Astrocyte of the cerebellum (primary cell): ENCODE measurements around the gene KLF7.

Experiments used
- DNase-seq: peaks from one replicate; pipeline ENCODE4 v3.0.0-alpha.2; 2011; ENCODE audit warnings: low read depth
- H3K4me3 ChIP-seq: 2 replicates; pipeline ENCODE4 v1.5.1; 2011; ENCODE audit warnings: mild to moderate bottlenecking, low read depth, low read length, moderate library complexity
- in situ Hi-C: cut with HindIII; loops from 2 replicates; pipeline ENCODE4 v1.10.0; 2017; ENCODE audit warnings: low sequenced_read_pairs
- TF ChIP-seq, protein P1 (sequence below): IDR thresholded peaks from 2 replicates; pipeline ENCODE4 v1.5.1; 2012; ENCODE audit warnings: low read length, low read depth, moderate library complexity, mild to moderate bottlenecking; ENCODE audit errors: missing control alignments

The KLF7 gene

DNA sequence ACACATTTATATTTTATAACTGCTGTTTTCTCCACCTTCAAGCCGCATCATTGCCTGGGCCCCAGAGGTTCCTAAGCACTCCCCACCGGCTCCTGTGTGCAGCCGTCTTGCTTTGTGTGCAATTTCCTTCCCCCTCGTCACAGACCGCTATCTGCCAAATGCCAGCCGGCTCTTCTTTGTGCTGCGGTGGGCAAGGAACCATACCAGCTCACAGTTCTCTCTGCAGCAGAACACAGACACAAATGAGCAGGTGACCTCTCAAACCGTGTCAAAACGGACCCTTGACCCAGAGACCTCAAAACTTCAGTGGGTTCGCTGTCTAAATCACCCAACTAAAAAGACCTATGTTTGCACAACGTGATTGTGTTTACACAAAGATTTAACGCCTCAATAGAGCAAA is 58.2 kb downstream of the KLF7 start:
- no peak for DNase-seq
- TF ChIP-seq, protein P1, sequence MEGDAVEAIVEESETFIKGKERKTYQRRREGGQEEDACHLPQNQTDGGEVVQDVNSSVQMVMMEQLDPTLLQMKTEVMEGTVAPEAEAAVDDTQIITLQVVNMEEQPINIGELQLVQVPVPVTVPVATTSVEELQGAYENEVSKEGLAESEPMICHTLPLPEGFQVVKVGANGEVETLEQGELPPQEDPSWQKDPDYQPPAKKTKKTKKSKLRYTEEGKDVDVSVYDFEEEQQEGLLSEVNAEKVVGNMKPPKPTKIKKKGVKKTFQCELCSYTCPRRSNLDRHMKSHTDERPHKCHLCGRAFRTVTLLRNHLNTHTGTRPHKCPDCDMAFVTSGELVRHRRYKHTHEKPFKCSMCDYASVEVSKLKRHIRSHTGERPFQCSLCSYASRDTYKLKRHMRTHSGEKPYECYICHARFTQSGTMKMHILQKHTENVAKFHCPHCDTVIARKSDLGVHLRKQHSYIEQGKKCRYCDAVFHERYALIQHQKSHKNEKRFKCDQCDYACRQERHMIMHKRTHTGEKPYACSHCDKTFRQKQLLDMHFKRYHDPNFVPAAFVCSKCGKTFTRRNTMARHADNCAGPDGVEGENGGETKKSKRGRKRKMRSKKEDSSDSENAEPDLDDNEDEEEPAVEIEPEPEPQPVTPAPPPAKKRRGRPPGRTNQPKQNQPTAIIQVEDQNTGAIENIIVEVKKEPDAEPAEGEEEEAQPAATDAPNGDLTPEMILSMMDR: no peak
- H3K4me3 ChIP-seq: no peak overlapping the region
- in situ Hi-C loops: no loop called here

DNA sequence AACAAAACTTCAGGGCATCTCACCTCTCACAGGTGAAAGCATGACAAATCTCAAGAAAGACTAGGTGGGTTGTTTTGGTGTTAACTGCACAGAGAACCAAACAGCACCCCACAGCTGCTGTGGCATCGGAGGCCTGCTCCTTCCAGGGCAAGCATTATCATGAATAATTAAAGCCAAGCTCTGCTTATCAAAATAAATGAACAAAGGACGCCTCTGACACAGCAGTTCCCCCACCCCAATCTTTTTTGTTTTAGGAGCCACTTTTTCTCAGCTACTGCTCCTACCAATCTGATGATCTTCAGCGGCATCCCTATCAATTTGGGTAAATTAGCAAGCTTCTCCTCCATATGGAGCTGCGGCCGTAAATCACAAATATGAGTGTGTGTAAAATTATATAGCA is 58.6 kb downstream of the KLF7 start:
- DNase-seq: no peak
- H3K4me3 ChIP-seq: no peak overlapping the region
- in situ Hi-C loops: no loop called here
- TF ChIP-seq, protein P1: no peak

DNA sequence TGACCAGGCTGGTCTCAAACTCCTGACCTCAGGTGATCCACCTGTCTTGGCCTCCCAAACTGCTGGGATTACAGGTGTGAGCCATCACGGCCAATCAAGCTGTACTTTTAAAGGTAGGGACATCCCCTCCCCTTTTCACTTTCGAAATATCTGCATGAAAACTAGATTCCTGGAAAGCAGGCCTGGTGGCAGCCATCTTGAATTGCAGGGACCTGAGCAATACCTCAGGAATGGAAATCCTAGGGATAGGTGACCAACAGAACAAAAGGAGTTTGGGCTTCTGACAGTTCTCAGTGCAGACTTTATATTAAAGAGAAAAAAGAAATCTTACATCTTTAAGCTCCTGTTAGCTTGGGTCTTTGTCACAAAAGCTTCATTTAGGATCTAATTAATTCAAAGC is 62.6 kb downstream of the KLF7 start:
- TF ChIP-seq, protein P1: no peak
- in situ Hi-C loops: no loop called here
- no peak overlapping the region for H3K4me3 ChIP-seq
- DNase-seq: no peak

DNA sequence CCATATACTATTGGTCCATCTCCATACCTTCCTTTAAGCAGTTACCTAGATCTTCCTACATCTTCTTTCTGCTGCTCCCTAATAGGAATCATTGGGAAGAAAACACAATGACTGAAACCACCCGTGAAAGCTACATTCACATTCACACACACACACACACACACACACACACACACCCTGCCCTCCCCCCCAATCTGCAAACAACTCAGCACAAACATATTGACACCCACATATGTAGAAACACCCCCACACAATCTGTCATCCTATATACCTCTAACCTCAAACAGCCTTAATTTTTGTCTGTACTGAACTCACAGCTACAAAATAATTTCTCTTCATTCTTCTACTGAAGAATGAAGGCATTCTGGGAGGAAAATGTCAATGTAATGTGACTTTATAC is 63.8 kb downstream of the KLF7 start:
- DNase-seq: no peak
- no peak overlapping the region for H3K4me3 ChIP-seq
- TF ChIP-seq, protein P1: no peak
- in situ Hi-C loops: no loop called here

DNA sequence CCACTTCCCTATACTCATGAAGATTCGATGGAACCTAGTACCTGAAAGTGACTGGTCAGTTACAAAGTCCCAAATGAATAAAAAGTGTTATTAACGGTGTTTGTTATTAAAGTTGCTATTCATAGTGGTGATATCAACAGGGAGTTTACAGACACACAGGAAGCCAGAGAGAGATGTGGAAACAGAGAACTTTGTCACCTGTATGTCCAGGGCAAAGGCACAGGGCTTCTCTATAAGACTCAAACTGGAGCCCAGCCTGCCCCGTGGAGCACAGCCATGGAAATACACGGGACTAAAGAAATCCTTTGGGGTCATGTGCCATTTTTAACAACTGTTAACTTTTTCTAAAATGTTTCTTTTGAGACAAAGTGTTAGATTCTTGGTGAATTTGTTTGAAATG is 68.5 kb downstream of the KLF7 start:
- in situ Hi-C loops: no loop called here
- TF ChIP-seq, protein P1: no peak
- no peak overlapping the region for H3K4me3 ChIP-seq
- DNase-seq: no peak

DNA sequence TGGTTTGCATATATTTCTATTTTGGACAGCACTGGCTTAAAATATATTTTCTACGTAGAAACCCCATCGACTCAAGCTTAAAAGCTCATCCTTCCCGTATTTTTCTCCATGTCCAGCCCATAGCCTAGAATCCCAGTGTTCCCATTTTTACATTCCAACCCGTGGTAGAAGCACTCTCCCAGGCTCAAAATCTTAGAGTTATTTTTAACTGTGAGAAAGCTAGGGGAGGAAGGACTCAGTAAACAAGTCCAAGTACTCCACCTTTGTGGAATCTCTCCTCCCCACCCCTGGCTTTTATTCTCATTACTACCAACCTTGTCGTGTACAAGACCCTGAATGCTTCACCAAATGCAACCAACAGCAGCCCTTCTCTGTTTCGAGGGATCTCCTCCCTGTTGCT is 69.8 kb downstream of the KLF7 start:
- DNase-seq: no peak
- TF ChIP-seq, protein P1: no peak
- H3K4me3 ChIP-seq: no peak overlapping the region
- in situ Hi-C loops: no loop called here

DNA sequence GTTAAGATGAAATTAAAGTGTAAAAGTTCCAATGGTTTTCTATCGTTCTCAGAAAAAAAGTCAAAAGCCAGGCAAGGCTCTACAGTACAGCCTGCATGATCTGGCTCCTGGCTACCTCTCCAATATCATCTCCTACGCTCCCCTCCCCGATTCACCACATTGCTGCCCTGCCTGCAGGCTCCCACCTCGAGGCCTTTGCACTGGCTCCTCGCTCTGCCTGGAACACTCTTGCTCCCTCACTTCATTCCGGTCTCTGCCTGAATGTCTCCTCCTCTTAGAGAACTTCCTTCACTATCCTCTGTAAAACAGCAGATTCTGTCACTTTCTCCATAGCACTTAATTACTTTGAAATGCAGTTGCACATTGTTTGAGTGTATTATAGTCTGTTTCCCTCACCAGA is 72.5 kb downstream of the KLF7 start:
- TF ChIP-seq, protein P1: no peak
- in situ Hi-C loops: no loop called here
- no peak overlapping the region for H3K4me3 ChIP-seq
- no peak for DNase-seq
